HG02610 (cell line): ENCODE data around the gene AGFG2.

Experiments used
- ATAC-seq: cut with Tn5 transposase; IDR thresholded peaks from one replicate; pipeline ENCODE4 v1.9.1; 2021; ENCODE audit warnings: mild to moderate bottlenecking, moderate library complexity; ENCODE audit not compliant: unreplicated experiment

The AGFG2 gene

DNA sequence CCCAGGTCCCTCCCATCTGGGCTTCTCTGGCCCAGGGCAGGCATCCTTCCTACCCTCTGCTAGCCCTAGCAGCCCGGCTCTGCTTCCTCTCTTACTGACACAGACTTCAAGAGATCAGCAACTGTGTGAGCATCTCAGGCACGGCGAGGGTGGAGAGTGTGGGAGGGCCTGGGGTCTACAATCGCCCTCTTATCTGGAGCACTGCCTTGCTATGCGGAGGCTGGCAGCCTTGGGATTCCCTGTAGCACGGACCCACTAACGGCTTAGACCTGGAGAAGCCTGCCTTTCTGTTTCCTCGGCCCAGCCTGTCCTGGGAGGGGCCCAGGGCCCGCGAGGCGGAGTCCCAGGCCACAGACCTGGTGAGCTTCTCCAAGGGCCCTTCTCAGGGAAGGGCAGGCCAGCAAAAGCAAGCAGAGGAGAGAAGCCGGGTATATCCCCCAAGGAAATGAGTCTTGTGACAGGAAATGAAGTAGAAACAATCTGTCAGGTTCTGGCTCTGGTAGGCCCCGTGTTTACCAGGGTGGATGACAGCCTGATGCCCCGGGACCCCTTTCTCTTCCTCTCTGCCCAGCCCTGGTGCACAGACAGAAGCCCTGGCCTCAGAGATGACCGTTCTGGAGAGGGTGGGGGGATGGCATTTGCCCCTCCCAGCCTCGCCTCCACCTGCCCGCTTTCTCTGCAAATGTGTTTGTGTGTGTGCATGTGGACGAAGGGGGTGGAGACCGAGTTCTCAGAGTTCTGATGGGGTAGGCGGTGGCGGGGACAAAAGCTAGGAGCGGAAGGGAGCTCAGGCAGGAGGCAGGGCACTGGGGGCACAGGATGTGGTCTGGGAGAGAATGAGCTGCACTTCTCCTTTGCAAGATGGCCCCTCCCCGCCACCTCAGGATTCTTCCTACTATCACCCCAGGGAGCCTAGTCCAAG is 44.4 kb downstream of the AGFG2 start:
- ATAC-seq: no peak

DNA sequence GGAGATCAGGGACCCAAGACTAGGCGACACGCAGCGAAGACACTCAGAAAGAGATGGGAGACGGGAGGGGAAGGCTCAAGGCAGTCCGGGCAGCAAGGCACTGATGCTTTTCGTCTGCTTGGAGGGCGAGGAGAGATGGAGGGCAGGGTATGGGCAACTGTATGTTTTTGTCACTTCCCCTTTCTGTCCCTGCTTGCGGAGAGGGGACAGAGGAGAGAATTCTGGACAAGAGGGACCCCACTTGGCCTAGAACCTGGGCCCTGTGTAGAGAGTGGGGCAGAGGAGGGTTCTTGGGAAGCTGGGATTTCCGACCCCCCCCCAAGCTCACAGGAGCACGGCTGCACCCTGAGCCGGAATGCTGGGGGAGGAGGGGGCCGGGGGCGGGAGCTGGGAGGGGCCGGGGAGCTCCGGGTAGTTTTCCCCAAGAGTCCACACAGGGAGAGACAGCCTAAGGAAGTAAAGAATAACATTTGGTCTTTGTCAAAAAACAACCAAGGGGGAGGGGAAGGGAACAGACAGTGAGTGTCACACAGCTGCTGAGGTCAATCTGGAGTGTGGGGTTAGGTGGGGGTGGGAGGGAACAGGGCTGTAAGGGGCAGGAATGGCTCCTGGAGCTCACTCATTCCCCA is 45.2 kb downstream of the AGFG2 start:
- no peak for ATAC-seq

GRCh38 chr7:100584683-100585510 is 45.9 kb downstream of the AGFG2 start:
- no peak for ATAC-seq

DNA sequence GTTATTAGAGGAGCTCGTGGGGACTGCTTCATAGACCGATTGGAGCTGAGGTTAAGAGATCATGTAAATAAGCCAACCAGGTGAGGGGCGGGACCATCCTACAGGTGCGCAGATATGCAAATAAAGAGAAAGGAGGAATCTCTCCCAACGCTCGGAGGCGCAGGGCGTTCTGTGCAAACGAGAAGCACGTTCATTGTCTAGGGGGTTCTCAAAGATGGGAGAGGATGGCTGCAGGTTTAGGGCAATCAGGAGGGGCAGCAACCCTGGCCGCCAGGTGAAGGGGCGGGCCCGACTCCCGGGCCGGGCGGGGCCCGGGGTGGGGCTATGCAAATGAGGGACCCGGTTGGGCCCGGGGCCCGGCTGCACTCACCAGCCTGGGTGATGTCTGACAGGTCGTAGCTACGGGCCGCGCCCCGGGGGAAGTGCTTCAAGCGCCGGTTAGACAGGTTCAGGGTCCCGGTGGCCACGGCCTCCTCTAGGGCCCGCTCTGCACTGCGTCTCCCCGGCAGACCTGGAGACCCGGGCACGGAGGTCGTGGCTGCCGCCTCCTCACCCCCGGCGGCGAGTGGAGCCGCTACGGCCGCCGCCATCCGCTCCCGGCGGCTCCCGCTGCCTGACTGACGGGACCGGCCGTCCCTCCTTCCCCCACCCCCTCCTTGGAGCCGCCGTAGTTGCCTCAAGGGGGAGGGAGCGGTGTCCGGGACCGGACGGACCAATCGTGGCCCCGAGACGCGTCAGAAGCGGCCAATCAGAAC is 46.7 kb downstream of the AGFG2 start, which contains the start of gene LRCH4:
TSS of gene LRCH4 (minus strand) at position 619 of the 755 bp plus-strand sequence. CDS start at position 590, 29 bp downstream.
- ATAC-seq: peak; percentile 18

- peak; percentile 84 for ATAC-seq
These were observed 47.4 kb downstream of the AGFG2 start, which contains the start of gene FBXO24 for GRCh38 chr7:100586266-100587025. FBXO24 (plus strand) TSS chr7:100586328; CDS start chr7:100586626, 298 bp downstream.

DNA sequence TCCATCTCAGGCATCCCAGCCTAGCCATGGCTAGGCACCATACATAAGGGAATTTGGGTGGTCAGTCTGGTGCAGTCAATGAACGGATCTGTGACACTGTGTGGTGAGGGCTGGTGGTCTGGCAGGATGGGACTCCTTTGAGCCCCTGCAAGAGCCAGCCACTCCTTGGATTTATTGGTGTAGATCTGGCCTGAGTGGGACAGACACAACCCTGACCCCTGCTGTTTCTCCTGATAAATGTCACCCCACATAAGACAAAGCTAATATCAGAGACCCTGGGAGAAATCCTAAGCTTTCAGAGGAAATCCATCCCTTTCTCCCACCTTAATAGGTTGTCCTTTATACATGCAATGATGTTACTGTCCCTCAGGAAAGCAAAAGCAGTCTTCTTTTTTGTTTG is 49.4 kb downstream of the AGFG2 start:
- no peak for ATAC-seq

- ATAC-seq: no peak
These were observed 50.4 kb downstream of the AGFG2 start for GRCh38 chr7:100589341-100589947.

GRCh38 chr7:100590077-100590737 is 51.2 kb downstream of the AGFG2 start:
- no peak for ATAC-seq

DNA sequence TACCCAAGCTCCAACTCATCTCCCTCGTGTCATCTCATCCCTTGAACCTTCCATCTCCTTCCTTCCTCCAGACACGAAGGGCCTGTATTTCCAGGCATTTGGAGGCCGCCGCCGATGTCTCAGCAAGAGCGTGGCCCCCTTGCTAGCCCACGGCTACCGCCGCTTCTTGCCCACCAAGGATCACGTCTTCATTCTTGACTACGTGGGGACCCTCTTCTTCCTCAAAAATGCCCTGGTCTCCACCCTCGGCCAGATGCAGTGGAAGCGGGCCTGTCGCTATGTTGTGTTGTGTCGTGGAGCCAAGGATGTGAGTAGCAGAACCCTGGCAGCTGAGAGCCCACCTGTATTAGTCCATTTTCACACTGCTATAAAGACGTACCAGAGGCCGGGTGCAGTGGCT is 52.6 kb downstream of the AGFG2 start:
- no peak for ATAC-seq

- no peak for ATAC-seq
These were observed 56.2 kb downstream of the AGFG2 start for GRCh38 chr7:100595188-100595587.

DNA sequence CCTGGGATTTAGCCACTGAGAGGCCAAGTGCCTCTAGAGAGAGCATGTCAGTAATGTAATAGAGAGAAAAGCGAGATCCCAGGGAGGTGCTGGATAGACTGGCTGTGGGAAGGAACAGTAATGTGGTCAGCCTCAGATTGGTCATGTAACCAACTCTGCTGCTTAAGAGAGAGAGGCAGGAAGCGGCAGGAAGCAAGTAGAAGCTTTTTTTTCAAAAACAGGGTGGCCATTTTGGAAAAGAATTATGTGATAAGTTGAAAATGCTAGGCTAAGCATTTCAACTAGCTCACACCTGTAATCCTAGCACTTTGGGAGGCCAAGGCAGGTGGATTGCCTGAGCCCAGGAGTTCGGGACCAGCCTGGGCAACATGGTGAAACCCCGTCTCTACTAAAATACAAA is 59.4 kb downstream of the AGFG2 start:
- ATAC-seq: no peak

GRCh38 chr7:100599911-100600729 is 61.1 kb downstream of the AGFG2 start:
- ATAC-seq: no peak

DNA sequence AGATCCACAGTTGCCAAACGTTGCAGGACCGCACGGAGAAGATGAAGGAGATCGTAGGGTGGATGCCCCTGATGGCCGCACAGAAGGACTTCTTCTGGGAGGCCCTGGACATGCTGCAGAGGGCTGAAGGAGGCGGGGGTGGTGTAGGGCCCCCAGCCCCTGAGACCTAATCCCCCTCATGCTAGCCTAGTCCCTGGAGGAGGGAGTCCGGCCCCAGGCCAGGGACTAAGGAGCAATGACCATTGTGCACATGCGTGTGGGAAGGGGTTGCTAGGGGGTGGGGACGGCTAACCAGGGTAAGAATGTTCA is 61.7 kb downstream of the AGFG2 start:
- ATAC-seq: no peak

- no peak for ATAC-seq
These were observed 64.1 kb downstream of the AGFG2 start for GRCh38 chr7:100602889-100603725.

DNA sequence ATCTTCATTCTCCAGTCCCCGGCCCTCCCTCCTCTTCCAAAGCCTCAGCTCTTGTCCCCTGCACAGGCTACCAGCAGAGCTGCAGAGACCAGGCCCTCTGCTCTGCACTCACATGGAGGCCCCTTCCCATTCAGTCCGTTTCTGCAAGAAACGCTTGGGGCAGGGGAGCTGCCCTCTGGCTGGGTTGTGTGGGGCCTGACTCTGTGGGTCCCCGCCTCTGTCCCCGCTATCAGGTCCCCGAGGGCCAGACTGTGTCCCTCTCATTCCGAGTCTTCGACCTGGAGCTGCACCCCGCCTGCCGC is 64.7 kb downstream of the AGFG2 start:
- ATAC-seq: peak; percentile 13

DNA sequence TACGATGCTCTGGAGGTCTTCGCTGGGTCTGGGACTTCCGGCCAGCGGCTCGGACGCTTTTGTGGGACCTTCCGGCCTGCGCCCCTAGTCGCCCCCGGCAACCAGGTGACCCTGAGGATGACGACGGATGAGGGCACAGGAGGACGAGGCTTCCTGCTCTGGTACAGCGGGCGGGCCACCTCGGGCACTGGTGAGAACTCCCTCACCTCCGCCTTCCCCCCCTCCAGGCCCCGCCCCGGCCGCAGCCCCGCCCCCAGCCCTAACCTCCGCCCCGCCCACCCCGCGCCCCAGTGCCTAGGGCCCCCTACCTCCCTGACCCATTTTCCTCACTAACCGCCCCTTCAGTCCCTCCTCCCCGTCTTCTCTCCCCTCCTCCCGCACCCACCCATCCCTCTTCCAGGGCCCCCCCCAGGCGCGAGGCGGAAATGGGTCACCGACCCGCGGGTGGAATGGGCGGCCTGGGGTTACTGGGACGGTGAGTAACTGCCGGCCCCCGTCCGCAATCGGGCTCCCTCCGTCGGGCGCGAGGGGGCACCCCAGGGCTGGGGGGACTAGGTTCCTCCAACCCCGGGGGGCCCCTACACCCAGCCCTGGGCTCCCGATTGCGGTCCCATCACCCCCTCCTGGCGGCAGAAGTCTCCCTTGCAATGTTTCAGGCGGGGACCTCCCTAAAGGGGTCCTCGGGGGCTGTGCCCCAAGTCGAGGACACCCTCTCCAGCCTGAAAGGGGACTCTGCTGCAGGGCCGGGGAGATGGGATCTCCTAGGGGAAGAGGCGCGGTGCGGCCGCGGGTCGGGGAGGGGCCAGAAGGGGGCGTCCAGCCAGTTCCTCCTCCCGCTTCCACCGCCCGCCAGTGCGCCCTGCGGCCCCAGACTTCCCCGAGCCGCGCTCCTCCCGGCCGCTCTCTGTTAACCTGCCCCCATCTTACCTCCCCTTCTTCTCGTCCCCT is 65.3 kb downstream of the AGFG2 start:
- ATAC-seq: peak; percentile 58
